HEK293T (cell line): ENCODE results near the gene EIF1AD.

Experiments used
- ARNT ChIP-seq: fragments of 450-650 bp; IDR thresholded peaks from 2 replicates; pipeline ENCODE4 v1.6.1; 2017; ENCODE audit warnings: mild to moderate bottlenecking
- BHLHE40 ChIP-seq: fragments of 450-650 bp; IDR thresholded peaks from 2 replicates; pipeline ENCODE4 v1.6.1; 2016; ENCODE audit warnings: mild to moderate bottlenecking, moderate library complexity, borderline replicate concordance
- CTBP1 ChIP-seq: fragments of 450-650 bp; IDR thresholded peaks from 2 replicates; pipeline ENCODE4 v1.6.1; 2016; ENCODE audit warnings: borderline replicate concordance
- ELF4 ChIP-seq: fragments of 450-650 bp; IDR thresholded peaks from 2 replicates; pipeline ENCODE4 v1.6.1; 2017; ENCODE audit warnings: antibody characterized with exemption
- FOXA1 ChIP-seq: fragments of 450-650 bp; IDR thresholded peaks from 2 replicates; pipeline ENCODE4 v1.6.1; 2016; ENCODE audit warnings: mild to moderate bottlenecking
- HDGF ChIP-seq: fragments of 450-650 bp; IDR thresholded peaks from 2 replicates; pipeline ENCODE4 v1.6.1; 2017; ENCODE audit warnings: antibody characterized with exemption, borderline replicate concordance
- SP1 ChIP-seq: fragments of 450-650 bp; IDR thresholded peaks from 2 replicates; pipeline ENCODE4 v1.6.1; 2017
- SUZ12 ChIP-seq: fragments of 450-650 bp; IDR thresholded peaks from 2 replicates; pipeline ENCODE4 v1.6.1; 2016; ENCODE audit warnings: mild to moderate bottlenecking
- TARDBP ChIP-seq: fragments of 450-650 bp; IDR thresholded peaks from 2 replicates; pipeline ENCODE4 v1.6.1; 2016
- ZNF384 ChIP-seq: fragments of 450-650 bp; IDR thresholded peaks from 2 replicates; pipeline ENCODE4 v1.6.1; 2016
- TF ChIP-seq, protein P1 (sequence below): fragments of 450-650 bp; IDR thresholded peaks from 2 replicates; pipeline ENCODE4 v1.6.1; 2016

DNA sequence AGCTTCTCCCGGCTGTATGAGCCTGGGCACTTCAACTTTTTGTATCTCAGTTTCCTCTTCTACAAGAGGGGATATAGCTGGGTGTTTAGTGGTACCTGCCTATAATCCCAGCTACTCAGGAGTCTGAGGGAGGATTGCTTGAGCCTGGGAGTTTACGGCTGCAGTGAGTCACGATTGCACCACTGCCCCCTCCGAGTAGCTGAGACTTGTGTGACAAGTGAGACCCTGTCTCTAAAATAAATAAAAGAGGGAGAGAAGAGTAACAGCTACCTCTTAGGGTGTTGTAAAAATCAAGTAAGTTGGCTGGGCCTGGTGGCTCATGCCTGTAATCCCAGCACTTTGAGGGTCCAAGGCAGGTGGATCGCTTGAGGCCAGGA, 34.4 kb upstream of the EIF1AD start:
- TF ChIP-seq ELF4 = no peak
- TF ChIP-seq SUZ12 = no peak
- TF ChIP-seq TARDBP = no peak
- no peak for TF ChIP-seq BHLHE40
- no peak for TF ChIP-seq CTBP1
- no peak for TF ChIP-seq SP1
- TF ChIP-seq FOXA1 = no peak
- no peak for TF ChIP-seq HDGF
- no peak for TF ChIP-seq ARNT
- TF ChIP-seq, protein P1, sequence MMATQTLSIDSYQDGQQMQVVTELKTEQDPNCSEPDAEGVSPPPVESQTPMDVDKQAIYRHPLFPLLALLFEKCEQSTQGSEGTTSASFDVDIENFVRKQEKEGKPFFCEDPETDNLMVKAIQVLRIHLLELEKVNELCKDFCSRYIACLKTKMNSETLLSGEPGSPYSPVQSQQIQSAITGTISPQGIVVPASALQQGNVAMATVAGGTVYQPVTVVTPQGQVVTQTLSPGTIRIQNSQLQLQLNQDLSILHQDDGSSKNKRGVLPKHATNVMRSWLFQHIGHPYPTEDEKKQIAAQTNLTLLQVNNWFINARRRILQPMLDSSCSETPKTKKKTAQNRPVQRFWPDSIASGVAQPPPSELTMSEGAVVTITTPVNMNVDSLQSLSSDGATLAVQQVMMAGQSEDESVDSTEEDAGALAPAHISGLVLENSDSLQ = no peak
- TF ChIP-seq ZNF384 = no peak
